Sciatic nerve (tissue), 2 donors: ENCODE measurements around the gene FAAH2. TPM values are rescaled to one million over a fixed set of nuclear protein-coding genes. Genes with fewer than 3 reads are reported as not detected.
"Not testable (repeated sequence)": the region's sequence is repeated elsewhere in the genome, so short reads cannot be mapped to it uniquely, and the experiment has no call there.

Experiments
- ATAC-seq: fragments of 200-7000 bp; cut with Tn5 transposase; one replicate; pipeline ENCODE4 v1.9.1; 2020; ENCODE audit warnings: mild to moderate bottlenecking, moderate library complexity
- DNase-seq: peaks from one replicate; pipeline ENCODE4 v3.0.0-alpha.2; 2020; ENCODE audit warnings: low spot score
- intact Hi-C: fragments of 100-400 bp; cut with DNase I; formaldehyde crosslinking; loops from one replicate; pipeline ENCODE4 v1.14.2; 2022
- total RNA-seq: library from RNA; stranded (reverse); fragmentation: NEBNext Ultra II Directional; extraction: Animal tissue kit (Norgen Biotek cat#: 25700); gene quantifications from one replicate; pipeline ENCODE4 v1.2.1, GENCODE V29; 2021
- donor health status: DM: no; HTN: no; CAD: no.
- donor health status: DM: no; HTN: no; CAD: no.

The FAAH2 gene
- total RNA-seq, 1 donor from 2014 or later = 1.4 TPM

GRCh38 chrX:57367649-57368048 lies 81.1 kb downstream of the FAAH2 start:
- ATAC-seq (no peak), DNase-seq (no peak)
- intact Hi-C loops = no loop called here

DNA sequence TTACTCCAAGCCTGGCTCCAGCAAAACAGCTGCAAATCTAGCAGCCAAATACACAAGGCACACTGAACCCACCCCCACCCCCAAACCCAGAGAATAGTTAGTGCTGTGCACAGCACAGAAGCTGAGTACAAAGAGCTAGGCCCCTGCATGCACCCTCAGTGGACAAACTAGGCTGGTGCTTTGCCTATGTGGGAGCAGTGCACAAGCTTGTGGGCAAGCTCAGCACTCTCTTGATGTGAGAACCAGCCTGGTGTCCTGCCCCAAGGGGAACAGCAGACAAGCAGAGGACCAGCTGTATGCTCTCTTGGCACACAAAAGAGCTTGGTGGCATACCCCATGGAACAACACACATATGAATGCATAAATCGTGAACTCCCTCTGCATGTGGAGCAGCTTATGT lies 81.7 kb downstream of the FAAH2 start:
- intact Hi-C loops = no loop called here
- no peak for DNase-seq
- ATAC-seq = no peak

GRCh38 chrX:57379296-57379695 lies 92.8 kb downstream of the FAAH2 start:
- no peak for ATAC-seq
- no peak for DNase-seq
- intact Hi-C loops = no loop called here

GRCh38 chrX:57380026-57380796 lies 93.7 kb downstream of the FAAH2 start:
- intact Hi-C loops = no loop called here
- no peak for ATAC-seq
- no peak for DNase-seq

GRCh38 chrX:57394162-57394561 lies 107.7 kb downstream of the FAAH2 start:
- intact Hi-C loops, ATAC-seq, DNase-seq: not testable (repeated sequence)

DNA sequence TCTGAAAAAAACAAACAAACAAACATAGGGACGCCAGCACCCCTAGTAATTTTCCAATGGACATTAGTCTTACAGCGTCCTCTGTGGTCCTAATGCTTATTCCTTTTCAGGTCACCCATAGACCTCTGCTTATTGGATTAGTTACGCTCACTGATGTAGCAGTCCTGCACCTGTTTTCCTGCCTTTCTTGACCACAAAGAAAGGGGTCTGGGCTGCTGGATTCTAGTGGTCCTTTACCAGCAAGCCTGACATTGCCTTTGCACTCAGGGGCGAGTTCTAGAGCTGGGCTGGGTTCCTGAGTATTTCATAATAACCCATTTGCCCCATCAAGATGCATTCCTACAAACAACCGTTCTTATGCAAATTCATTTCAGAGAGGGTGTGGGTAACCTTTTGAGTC lies 116.7 kb downstream of the FAAH2 start:
- DNase-seq, intact Hi-C loops, ATAC-seq: not testable (repeated sequence)

DNA sequence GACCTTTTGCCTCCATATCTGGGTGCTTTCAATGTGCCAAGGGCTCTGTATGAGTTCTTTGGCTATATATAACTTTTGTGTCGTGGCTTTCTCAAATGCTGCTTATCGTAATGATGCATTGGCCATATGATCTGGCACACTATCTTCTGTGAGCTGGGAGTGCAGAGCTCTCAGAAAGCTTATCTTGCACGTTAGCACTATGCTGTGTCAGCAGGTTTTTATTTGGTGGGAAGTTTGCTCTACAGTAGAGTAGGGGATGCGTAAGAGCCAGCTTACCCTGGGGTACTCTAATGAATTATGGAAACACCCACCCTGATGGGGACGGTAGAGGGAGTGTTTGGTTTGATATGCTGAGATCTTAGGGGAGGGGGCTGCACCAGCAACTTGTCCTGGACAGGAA lies 119.6 kb downstream of the FAAH2 start:
- ATAC-seq (no peak), DNase-seq (no peak)
- intact Hi-C loops = no loop called here

DNA sequence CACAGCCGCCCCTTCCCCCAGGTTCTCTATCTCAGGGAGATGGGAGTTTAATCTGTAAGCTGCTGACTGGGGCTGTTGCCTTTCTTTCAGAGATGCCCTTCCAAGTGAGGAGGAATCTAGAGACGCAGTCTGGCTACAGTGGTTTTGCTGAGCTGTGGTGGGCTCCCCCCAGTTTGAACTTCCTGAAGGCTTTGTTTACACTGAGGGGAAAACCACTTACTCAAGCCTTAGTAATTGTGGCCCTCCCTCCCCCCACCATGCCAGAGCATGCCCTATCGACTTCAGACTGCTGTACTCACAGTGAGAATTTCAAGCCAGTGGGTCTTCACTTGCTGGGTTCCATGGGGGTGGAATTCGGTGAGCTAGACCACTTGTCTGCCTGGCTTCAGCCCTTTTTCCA lies 131.3 kb downstream of the FAAH2 start:
- DNase-seq (no peak), ATAC-seq (no peak)
- intact Hi-C loops = no loop called here

DNA sequence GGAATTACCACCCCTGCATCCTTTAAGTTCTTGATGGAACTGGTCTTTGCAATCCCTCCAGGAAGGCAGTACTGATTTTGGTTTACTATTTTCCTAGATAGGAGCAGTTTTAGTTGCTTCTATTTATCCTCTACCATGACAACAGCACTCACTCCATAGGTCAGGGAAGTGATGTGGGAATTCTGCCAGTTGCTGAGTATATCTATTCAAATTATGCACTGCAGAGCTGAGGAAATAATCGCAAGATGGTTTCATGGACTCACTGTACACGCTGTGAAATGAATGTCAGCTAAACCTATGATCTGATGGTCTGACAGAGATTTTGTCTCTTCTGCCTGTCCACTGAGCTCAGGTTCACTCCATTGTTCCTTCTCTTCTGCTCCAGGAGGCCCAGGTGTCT lies 135.8 kb downstream of the FAAH2 start:
- DNase-seq = no peak
- intact Hi-C loops = no loop called here
- ATAC-seq = no peak

GRCh38 chrX:57422790-57423189 lies 136.3 kb downstream of the FAAH2 start:
- ATAC-seq = no peak
- no peak for DNase-seq
- intact Hi-C loops = no loop called here

DNA sequence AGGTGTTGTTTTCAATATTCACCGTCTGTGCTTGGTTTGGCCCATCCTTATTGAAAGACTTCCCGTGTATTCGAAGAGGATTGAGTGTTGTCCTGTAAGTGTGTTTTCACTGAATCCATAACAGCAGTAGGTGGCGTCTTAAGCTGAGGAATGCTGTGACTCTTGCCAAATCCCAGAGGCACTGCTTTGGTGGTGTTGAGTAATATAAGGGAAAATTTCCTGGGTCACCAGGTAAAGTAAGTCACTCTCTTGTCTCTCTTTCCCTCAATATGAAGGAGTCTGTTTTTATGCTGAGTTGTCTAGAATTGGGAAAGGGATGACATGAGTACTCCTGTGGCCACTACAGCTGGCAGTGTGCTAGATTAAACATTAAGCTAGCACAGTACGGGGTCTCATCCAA lies 158.6 kb downstream of the FAAH2 start:
- DNase-seq (no peak), ATAC-seq (no peak)
- intact Hi-C loops = no loop called here

GRCh38 chrX:57445832-57446231 lies 159.3 kb downstream of the FAAH2 start:
- ATAC-seq (no peak), DNase-seq (no peak)
- intact Hi-C loops = no loop called here

GRCh38 chrX:57447856-57448255 lies 161.3 kb downstream of the FAAH2 start:
- DNase-seq (no peak), ATAC-seq (no peak)
- intact Hi-C loops = no loop called here

DNA sequence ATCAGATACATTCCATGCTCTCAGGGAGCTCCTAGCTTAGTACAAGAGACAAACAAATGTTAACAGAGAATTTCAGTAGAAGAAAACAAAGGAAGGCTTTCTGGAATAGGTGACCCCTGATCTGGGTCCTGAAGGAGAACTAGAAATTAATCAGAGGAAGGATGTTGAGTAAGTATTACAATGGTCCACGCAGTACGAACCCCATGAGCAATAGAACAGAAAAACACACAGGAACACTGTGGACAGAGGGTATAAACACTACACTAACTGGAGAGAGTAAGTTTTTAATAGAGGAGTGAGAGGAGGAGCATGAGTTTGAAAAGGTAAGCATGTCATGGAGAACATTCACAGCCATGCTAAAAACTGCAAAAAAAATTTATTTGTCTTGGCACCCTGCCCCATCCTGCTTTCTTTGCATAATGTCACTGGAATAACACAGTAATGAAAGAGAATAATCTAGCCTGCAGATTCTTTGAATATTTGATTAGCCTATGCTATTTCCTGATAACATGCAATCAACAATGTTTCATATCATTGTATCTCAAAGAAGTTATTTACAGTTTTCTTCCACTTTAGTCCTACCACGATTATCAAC lies 165.0 kb downstream of the FAAH2 start:
- intact Hi-C loops = no loop called here
- DNase-seq (no peak), ATAC-seq (no peak)

DNA sequence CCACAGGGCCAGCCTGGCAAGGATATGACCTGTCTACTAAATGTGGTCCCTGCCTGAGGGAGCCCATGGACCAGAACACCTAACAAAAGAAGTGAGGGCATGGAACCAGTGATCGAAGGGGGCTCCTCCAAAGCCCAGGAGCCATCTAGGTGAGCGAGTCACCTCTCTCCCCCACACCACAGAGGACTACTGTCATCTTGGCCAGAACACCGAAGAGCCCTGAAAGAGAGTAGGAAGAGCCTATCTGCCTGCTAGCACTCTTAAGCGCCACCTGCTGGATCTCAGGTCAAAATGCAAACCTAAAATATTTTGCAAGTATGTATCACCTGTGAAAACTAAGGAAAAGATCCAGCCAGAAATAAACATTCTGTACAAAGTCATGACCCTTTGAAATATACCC lies 167.4 kb downstream of the FAAH2 start:
- DNase-seq (no peak), ATAC-seq (no peak)
- intact Hi-C loops = no loop called here

- DNase-seq (no peak), ATAC-seq (no peak)
- intact Hi-C loops = no loop called here
Measured at GRCh38 chrX:57481514-57481913, 195.0 kb downstream of the FAAH2 start.

DNA sequence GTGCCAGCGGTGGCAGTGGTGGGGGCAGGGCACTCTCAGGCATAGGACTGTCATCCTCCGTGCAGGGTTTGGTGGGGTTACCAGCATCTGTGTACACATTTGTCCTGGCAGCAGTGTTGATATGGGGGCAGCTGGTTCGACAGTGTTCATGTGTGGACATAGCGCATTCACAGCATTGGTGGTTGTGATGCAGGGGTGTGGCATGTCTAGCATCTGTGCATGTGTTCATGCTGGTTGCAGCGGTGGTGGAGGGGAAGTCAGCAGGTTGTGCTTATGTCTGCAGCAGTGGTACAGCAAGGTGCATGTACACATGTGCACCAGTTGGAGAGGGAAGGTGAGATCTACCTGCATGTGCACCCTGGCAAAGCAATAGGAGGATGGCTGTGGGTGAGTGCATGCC lies 230.0 kb downstream of the FAAH2 start:
- DNase-seq (no peak), ATAC-seq (no peak)
- intact Hi-C loops = no loop called here

GRCh38 chrX:57519578-57520118 lies 233.1 kb downstream of the FAAH2 start:
- DNase-seq (no peak), ATAC-seq (no peak)
- intact Hi-C loops = no loop called here

- intact Hi-C loops = no loop called here
- no peak for ATAC-seq
- no peak for DNase-seq
Measured at GRCh38 chrX:57528670-57529255, 242.3 kb downstream of the FAAH2 start.
